NCI-H446 (cell line): ENCODE measurements around the gene CHRNA7.
"Not testable (repeated sequence)": the region's sequence is repeated elsewhere in the genome, so short reads cannot be mapped to it uniquely, and the experiment has no call there.

ENCODE experiments used
- DNase-seq, 2 experiments: peaks; one replicate each; lab custom pipeline; 2025; lab: John Stamatoyannopoulos, UW

Gene CHRNA7

DNA sequence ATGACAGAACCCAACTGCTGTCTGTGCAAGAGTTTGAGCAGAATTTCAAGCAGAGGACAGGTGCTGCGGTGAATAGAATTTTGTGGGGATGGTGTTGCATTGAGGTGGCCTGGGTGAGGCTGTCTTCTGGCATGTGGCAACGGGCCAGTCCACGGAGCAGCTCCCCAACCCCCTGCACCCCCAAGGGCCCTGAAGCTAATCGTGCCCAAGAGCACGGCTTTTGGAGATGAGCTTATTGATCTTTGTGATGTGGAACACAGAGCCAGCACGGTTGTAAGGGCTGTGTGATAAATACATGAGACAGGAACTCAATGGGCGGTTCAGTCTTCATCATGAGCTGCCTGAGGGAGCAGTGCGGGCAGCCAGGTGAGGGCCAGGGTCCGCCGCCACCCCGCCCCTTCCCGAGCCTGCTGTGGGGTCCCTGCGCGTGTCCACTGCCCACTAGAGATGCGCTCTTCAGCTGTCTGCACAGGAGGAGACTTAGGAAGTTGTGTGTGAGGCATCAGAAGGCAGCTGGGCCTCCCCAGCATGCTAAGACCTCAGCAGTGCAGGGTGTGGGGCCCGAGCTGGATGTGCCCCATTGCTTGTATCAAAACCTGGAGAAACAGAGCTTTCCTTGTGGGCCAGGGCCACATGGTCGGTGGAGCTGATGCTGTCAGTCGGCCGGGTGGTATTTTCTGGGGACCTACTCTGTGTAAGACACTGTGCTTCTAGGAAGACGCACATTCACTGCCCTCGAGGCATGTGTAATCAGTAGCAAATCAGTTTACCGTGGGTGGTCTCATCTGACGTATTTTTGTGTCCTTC lies 90.5 kb downstream of the CHRNA7 start:
- DNase-seq, result no peak

DNA sequence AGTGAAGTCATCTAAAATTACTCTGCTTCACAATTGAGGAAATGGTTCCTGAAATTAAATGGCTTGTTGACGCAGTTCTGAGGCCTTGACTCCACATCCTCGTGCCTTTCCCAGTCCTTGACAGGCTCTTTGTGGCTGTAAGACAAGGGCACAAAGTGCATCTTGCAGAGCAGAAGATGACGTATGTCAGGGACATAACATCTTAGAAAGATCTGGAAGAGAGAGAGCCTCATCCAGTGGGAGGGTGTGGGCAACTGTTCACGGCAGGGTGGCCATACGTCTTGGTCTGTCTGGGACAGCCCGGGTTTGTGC lies 91.0 kb downstream of the CHRNA7 start:
- no peak for DNase-seq

DNA sequence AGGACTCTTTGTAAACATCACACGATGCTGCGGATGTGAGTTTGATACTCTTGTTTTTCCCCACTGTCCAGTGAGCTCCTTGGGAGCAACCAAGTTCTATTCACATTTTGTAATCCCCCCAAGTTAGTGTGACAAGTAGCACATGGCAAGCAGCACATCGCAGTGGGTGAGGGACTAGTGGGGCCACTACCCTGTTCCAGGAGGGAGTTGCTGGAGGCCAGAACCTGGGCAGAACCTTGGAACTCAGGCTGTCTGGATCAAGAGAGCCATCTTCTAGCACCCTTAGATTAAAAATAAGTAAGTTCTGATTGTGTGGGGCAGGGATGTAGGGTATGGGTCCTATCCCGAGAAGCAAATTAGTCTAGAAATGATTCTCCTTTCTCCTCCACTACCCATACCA lies 91.7 kb downstream of the CHRNA7 start:
- DNase-seq, result no peak

DNA sequence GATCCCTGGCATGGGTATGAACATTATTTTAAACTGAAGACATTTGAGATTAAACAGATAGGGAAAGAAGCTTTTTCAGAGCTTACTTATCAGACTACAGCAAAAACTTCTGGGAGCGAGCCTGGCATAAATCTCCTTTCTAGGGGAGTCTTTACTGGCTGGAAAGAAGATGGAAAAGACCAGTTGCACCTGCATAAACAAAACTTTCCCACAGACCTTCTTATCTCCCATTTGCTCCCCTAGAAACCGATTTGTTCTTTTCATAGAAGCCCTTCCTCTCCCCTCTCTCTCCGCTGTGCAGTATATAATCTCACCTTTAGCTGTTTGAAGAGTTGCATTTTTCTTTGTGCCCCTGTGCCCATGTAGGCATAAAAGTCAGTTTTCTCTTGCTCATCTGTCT lies 93.2 kb downstream of the CHRNA7 start:
- no peak for DNase-seq

DNA sequence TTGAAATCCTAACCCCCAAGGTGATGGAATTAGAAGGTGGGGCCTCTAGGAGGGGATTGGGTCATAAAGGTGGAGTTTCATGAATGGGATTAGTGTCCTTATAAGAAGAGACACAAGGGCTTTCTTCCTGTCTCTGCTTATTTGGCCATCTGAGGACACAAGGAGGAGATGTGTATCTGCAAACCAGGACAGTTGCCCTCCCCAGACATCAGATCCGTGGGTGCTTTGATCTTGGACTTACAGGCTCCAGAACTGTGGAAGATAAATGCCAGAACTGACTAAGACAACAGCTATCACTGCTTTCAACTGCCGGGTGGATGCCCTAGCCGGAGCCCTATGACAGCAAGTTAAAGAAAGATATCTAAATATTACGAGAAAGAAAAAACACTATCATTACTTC lies 94.4 kb downstream of the CHRNA7 start:
- DNase-seq, result no peak

DNA sequence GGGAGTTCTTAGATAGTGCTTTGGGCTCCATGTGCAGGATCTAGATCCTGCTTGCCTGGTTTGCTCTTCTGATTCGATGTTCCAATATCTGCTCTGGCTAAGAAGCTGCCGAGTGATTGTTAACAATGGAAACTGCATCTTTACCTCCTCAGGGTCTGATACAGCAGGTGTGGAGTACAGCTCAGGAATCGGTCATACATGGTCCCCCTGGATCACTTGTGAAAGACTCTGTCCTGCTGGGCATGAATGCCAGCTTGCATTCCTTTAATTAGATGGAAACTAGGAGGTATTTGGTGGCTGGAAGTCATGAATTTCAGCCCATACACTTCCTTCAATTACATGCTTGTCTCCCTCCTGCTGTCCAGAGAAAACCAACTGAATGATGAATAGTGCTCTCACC lies 95.3 kb downstream of the CHRNA7 start:
- no peak for DNase-seq

DNA sequence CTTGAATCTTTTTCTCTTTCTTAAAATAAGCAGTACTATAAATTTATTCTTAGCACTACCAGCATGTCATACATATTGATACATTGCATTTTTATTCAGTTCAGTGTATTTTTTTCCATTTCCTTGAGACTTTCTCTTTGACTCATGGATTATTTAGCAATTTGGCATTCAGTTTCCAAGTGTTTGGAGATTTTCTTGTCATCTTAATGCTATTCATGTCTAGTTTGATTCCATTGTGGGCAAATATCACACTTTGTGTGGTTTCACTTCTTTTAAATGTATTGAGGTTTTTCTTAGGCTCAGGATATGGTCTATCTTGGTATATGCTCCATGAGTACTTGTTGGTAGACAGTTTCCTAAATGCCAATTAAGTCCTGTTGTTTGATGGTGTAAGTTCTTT lies 99.5 kb downstream of the CHRNA7 start:
- DNase-seq, result no peak

DNA sequence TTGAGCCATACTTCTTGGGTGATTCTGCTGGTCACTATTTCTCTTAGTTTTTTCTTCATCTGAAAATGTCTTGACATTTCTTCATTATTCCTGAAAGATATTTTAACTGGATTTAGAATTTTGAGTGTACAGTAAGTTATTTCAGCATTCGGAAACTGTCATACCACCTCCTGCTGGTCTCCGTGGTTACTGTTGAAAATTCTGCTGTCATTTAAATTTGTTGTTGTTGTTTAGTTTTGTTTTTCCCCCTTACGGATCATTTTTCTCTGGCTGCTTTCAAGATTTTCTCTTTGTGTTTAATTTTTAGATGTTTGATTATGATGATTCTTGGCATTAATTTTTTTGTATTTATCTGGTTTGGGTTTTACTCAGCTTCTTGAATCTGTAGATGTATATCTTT lies 100.5 kb downstream of the CHRNA7 start:
- DNase-seq, result no peak

DNA sequence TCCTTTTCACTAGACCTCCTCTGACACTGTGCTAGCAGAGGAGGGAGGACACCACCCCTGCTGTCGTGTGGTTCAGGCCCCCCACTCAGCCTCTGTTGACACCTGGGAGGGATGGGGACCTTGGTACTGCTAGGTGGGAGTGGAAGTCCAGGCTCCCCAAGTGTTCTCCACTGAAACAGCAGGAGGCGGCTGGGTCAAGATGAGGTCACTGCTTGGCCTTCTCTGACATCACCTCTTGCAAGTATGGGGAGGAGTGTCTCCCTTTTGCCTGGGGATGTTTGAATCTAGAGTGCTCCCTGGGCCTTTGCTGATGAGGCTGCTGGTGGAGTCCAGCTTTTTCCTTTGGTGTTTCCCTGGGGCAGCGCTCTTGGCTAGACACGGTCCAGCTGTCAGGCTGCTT lies 101.5 kb downstream of the CHRNA7 start:
- DNase-seq, result no peak

DNA sequence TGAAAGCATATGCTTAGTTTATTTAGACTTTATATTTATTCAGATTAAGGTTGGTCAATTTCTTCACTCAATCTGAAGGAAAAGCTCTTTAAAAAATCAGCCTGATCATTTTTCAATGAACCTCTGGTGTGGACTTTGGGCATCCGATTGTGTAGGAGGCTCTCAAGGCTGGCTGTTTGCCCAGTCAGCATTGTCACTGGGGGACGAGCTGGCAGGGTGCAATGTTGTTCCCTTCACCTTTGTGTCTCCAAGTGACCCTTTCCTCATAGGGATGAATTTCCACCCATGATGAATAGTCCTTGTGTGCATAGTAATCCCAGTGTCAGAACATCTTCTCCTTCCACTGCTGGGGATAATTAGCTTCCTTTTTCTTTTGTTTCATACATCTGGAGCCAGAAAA lies 102.5 kb downstream of the CHRNA7 start:
- no peak for DNase-seq

DNA sequence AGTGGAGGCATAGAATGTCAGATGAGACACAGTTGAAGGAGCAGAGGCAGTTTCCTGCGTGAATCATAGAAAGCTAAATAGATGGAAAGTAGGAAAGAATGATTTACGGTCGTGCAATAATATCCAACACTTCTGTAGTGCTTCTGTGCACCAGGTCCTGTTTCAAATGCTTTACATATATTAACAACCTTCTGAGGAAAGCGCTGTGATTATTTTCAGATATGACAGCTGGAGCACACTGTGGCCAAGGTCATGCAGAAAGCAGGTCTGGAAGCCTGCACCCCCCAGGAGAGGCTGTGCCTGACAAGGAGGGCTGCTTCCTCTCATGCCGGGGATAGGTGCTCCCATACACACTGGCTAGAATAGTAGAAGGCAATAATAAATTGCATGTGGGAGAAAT lies 104.5 kb downstream of the CHRNA7 start:
- no peak for DNase-seq

DNA sequence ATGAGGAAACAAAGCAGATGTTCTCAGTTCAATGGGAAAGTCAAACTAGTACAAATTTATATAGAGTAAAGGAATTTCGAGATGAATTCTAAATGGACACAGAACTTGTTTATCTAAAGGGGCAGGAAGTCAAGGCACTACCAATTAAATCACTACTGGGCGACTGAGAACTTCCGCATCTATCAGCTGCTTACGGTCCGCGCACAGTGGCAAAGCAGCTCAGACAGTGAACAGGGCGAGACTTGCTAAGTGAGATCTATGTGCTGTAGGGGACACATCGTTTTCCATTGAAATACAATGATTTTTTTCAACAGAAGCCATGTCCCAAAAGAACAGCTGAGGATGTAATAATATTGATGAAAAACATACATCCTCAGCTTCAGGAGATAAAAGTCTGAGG lies 105.0 kb downstream of the CHRNA7 start:
- no peak for DNase-seq

DNA sequence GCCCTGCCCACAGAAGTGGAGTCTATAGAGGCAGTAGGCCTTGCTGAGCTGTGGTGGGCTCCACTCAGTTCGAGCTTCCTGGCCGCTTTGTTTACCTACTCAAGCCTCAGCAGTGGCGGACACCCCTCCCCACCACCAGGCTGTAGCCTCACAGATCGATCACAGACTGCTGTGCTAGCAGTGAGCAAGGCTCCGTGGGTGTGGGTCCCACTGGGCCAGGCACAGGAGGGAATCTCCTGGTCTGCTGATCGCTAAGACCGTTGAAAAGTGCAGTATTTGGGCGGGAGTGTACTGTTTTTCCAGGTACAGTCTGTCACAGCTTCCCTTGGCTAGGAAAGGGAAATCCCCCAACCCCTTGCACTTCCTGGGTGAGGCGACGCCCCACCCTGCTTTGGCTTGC lies 115.2 kb downstream of the CHRNA7 start:
- not testable (repeated sequence) for DNase-seq

DNA sequence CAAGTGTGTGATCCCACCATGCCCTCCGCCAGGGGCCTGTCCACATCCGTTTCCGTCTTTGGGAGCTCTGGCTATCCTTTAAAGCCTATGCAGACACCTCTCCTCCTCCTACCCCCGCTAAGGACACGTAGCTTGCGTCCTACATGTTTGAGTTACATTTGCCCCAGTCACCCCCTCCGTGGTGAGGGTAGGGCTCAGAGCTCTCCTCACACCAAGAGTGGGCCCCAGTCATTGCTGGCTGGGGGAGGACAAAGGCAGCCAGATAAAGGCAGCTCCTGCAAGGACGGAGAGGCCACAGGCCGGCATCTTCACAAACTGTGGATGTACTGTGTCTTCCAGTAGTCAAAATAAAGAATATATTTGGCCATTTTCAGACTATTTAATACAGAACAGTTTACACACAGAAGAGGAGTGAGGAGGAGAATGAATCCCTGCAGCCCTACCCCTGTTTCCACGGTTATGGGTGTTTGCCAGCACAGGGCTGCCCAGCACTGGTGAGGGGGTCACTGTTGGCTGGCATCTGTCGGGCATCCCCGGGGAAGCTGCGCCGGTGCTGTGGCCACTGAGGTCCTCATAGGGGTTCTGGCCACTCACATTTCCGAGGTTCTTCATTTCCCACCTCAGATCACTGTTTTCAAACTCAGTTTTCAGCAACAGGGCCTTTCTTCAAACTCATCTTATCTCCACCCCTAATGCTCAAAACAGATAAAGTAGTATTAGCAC lies 118.7 kb downstream of the CHRNA7 start:
- no peak for DNase-seq

DNA sequence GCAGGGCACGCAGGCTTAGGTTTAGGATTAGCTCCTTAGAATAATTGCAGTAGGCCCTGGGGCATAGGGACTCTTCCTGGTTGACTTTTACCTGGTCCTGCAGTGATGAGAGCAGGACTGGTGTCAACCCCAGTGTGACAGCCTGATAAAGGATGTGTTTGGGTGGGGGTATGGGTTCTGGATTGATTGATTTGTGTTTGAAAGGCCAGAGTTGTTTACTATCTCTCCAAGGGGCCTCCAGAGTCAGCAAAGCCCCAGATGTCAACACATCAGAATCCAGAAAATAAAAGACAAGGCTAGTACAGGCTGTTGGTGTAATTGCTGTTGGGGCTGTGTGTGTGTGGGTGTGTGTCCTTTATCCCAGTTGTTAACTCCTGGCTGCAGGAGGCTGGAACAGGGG lies 122.3 kb downstream of the CHRNA7 start:
- DNase-seq, result no peak

DNA sequence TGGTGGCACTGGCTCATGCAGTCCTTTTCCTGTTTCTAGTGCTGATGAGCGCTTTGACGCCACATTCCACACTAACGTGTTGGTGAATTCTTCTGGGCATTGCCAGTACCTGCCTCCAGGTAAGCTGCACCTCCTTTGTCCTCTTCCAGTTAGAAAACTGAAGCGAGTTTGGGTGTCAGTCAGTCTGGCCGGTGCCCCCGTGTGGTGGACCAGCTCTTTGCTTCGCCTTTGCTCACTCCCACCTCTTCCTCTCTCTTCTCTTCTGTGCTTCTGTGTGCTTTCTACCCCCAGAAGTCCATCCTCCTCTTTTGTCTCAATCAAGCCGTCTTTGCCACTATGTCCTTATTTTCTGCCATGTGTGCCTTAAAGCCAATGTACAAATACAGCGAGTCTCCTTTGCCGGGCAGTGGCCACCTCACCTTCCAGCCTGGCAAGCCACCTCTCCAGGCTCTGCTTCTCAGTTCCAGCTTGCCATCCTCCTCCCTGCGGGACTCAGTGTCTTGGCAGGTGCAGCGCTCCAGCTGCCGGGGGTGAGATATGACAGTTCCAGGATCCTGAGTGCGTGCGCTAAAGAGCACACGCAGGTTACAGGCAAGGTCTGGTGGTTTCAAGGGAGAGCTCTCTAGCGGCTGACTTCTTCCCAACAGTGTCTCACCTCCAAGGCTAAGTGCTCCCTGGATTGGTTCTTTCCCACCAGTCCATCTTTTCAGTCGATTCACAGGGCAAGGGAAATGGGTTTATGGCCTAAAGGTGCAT lies 123.7 kb downstream of the CHRNA7 start:
- DNase-seq, result not testable (repeated sequence)

DNA sequence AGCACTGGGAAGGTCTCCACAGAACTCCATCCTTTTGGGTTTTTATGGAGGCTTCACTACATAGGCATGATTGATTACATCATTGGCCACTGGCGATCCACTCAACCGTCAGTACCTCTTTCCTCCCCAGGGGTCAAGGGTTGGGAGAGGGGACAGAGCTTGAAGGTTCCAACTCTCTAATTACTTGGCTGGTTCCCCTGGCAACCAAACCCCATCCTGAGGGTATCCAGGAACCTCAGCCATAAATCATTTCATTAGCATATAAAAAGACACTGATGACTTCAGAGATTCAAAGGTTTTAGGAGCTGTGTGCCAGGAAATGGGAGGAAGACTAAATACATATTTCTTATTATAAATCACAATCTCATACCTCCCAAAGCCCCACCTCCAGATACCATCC lies 131.8 kb downstream of the CHRNA7 start:
- not testable (repeated sequence) for DNase-seq

DNA sequence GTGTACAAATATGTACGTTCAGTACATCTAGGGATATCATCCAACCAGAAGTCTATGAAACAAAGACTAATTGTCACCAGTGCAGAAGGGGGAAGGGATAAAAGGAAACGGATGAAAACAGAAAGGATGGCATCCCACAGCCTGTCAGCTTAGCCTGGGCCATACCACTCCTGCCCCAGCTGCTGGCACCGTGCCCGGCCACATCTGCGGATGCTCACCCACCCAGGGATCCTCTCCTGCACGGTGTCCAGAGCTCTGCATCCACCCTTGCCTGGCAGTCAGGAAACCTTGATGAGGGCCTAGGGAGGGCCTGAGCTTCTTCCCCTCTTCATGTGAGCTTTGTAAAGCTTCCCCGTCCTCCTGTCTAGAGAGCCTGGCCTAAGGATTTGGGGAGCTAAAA lies 133.8 kb downstream of the CHRNA7 start:
- DNase-seq, result not testable (repeated sequence)

DNA sequence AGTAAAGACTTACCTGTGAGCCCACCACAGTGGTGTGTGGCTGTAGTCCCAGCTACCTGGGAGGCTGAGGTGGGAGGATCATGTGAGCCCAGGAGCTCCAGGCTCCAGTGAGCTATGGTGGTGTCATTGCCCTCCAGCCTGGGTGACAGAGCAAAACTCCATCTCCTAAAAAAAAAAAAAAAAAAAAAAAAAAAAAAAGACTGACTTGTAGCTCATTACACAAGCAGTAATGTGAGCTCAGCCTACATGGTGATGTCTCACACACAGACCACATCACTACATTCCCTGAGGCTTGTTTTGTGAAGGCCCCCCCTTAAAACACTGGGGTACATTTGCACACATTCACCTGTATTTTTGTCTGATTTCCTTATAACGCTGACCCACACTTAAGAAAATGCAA lies 134.4 kb downstream of the CHRNA7 start:
- not testable (repeated sequence) for DNase-seq

DNA sequence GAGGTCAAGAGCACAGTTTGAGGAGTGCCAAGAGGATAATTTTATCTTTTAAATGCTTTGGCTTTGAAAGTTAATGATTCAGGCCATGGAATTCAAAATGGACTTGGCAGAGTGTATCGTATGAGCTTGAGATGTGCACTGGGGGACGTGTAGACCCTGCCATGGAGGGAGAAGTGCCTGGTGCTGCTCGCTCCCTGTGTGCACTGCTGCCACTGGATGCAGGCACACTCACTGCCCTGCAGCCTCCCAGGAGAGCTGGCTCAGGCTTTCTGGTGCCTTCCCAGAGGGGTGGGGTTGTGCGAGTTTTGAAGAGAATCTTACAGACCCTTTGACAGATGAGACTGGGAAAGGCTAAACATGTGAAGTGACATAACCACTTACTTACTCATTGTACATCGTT lies 135.5 kb downstream of the CHRNA7 start:
- DNase-seq, result not testable (repeated sequence)

DNA sequence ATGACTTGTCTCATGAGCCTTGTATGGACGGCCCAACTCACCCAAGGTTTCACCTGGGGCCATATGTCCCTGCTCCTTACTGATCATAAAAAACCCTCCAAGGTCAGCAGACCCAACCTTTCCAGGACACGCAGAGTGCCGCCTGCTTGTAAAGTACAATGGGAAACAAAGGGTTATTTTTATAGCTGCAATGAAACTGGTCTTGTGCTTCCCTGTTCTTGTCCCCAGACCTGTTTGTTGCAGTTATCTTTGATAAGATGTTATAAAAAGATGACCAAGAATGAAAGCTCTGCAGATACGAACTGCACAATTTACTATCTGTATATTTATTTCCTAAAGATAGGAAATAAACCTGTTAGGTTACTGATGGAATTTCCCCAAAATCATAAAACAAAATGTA lies 136.0 kb downstream of the CHRNA7 start:
- not testable (repeated sequence) for DNase-seq

DNA sequence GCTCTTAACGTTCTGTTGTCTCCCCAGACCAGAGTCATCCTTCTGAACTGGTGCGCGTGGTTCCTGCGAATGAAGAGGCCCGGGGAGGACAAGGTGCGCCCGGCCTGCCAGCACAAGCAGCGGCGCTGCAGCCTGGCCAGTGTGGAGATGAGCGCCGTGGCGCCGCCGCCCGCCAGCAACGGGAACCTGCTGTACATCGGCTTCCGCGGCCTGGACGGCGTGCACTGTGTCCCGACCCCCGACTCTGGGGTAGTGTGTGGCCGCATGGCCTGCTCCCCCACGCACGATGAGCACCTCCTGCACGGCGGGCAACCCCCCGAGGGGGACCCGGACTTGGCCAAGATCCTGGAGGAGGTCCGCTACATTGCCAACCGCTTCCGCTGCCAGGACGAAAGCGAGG lies 137.6 kb downstream of the CHRNA7 start:
- not testable (repeated sequence) for DNase-seq

DNA sequence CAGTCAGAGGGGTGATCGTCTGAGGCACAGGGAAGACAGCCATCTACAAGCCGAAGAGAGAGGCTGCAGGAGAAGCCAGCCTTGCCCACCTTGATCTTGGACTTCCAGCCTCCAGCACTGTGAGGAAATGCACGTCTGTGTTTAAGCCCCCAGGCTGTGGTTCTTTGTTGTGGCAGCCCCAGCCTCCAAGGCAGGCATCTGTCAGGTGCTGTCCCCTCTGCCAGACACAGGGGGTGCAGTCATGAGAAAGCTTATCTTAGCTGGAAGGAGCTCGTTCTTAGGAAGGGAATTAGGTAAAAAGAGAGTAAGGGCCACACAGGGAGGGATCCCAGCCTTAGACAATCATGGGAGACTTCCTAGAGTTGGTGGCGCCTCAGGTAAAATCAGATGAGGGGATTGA lies 150.3 kb downstream of the CHRNA7 start:
- DNase-seq, result not testable (repeated sequence)
